ENCODE results near the gene FGFBP1. TPM values are rescaled to one million over a fixed set of nuclear protein-coding genes. Genes with fewer than 3 reads are reported as not detected.
"Not testable (repeated sequence)": the region's sequence is repeated elsewhere in the genome, so short reads cannot be mapped to it uniquely, and the experiment has no call there.

The FGFBP1 gene
- total RNA-seq, 1 donor from 2014 or later, result not detected

GRCh38 chr4:15945516-15945915 lies 7.0 kb upstream of the FGFBP1 start:
- no peak for DNase-seq (ENCODE audit: low read depth, low spot score)

GRCh38 chr4:15944895-15945294 lies 6.4 kb upstream of the FGFBP1 start:
- no peak for DNase-seq (ENCODE audit: low read depth, low spot score)

- DNase-seq (ENCODE audit: low read depth, low spot score), result no peak
Measured at GRCh38 chr4:15942283-15942682, 3.7 kb upstream of the FGFBP1 start.

GRCh38 chr4:15938182-15938581 lies 358 bp downstream of the FGFBP1 start:
- DNase-seq (ENCODE audit: low read depth, low spot score), result no peak

- DNase-seq (ENCODE audit: low read depth, low spot score), result no peak
Measured at GRCh38 chr4:15936495-15936894, 2.0 kb downstream of the FGFBP1 start.

GRCh38 chr4:15935504-15936402 lies 2.8 kb downstream of the FGFBP1 start:
- DNase-seq (ENCODE audit: low read depth, low spot score), result no peak

GRCh38 chr4:15934259-15934658 lies 4.3 kb downstream of the FGFBP1 start:
- no peak for DNase-seq (ENCODE audit: low read depth, low spot score)

GRCh38 chr4:15931451-15932210 lies 6.9 kb downstream of the FGFBP1 start:
- DNase-seq (ENCODE audit: low read depth, low spot score), result no peak

GRCh38 chr4:15930314-15930713 lies 8.2 kb downstream of the FGFBP1 start:
- DNase-seq (ENCODE audit: low read depth, low spot score), result no peak

- no peak for DNase-seq (ENCODE audit: low read depth, low spot score)
Measured at GRCh38 chr4:15929540-15929939, 9.0 kb downstream of the FGFBP1 start.

- no peak for DNase-seq (ENCODE audit: low read depth, low spot score)
Measured at GRCh38 chr4:15928883-15929282, 9.7 kb downstream of the FGFBP1 start.

GRCh38 chr4:15926486-15926885 lies 12.1 kb downstream of the FGFBP1 start:
- DNase-seq (ENCODE audit: low read depth, low spot score), result no peak

- DNase-seq (ENCODE audit: low read depth, low spot score), result no peak
Measured at GRCh38 chr4:15925830-15926229, 12.7 kb downstream of the FGFBP1 start.

- DNase-seq (ENCODE audit: low read depth, low spot score), result no peak
Measured at GRCh38 chr4:15921592-15921932, 17.0 kb downstream of the FGFBP1 start.

GRCh38 chr4:15920723-15921591 lies 17.6 kb downstream of the FGFBP1 start:
- peak; percentile 88 for DNase-seq (ENCODE audit: low read depth, low spot score)

GRCh38 chr4:15918484-15919129 lies 19.9 kb downstream of the FGFBP1 start:
- no peak for DNase-seq (ENCODE audit: low read depth, low spot score)

- DNase-seq (ENCODE audit: low read depth, low spot score), result no peak
Measured at GRCh38 chr4:15917297-15917696, 21.2 kb downstream of the FGFBP1 start.

GRCh38 chr4:15916358-15916757 lies 22.2 kb downstream of the FGFBP1 start:
- not testable (repeated sequence) for DNase-seq (ENCODE audit: low read depth, low spot score)

GRCh38 chr4:15914736-15915135 lies 23.8 kb downstream of the FGFBP1 start:
- DNase-seq (ENCODE audit: low read depth, low spot score), result no peak

- DNase-seq (ENCODE audit: low read depth, low spot score), result no peak
Measured at GRCh38 chr4:15914291-15914690, 24.2 kb downstream of the FGFBP1 start.

- DNase-seq (ENCODE audit: low read depth, low spot score), result peak; percentile 77
Measured at GRCh38 chr4:15913631-15913970, 24.9 kb downstream of the FGFBP1 start.
